Measurements from ENCODE around the gene ANKRD53. TPM values are rescaled to one million over a fixed set of nuclear protein-coding genes. Genes with fewer than 3 reads are reported as not detected.

ANKRD53 gene
- total and polyA plus RNA-seq, 10 donors: 0.22 to 1.7 (median 0.80) TPM; not detected in 2

- H3K4me3 ChIP-seq: no peak overlapping the region
- TF ChIP-seq POLR2A (IDR thresholded peaks at IDR 0.05) (no peak), POLR2AphosphoS5 (IDR thresholded peaks at IDR 0.05) (no peak), CTCF (IDR thresholded peaks at IDR 0.05 in 8 of 11, conservative IDR thresholded peaks at IDR 0.05 in 3 of 11) (no peak)
- WGBS, 5 donors: 72 to 80% (median 75%) methylated on average over 1 of the region's 1 CpG
- H3K27ac ChIP-seq: no peak overlapping the region
- no peaks in the 10 kb centered on the region for H3K36me3 ChIP-seq
- H3K4me1 ChIP-seq: no peaks in the 10 kb centered on the region
- intact Hi-C loops (cut with DNase I; ENCODE audit: low total_unique reads): no loop called here
- no peak for DNase-seq
- H3K27me3 ChIP-seq (replicated peaks in 1 of 7): peaks cover 0 to 60% (median 4%) of the 10 kb centered on the region in 7 donors
- H3K9me3 ChIP-seq: no peaks in the 10 kb centered on the region
Observed at GRCh38 chr2:70934981-70935380, 43.4 kb upstream of the ANKRD53 start.

GRCh38 chr2:70935468-70936164 lies 42.8 kb upstream of the ANKRD53 start, which contains the start of gene ATP6V1B1:
TSS of gene ATP6V1B1 (plus strand) at chr2:70935900. CDS start at chr2:70935955, 55 bp downstream.
- TF ChIP-seq POLR2A (IDR thresholded peaks at IDR 0.05) (no peak), CTCF (IDR thresholded peaks at IDR 0.05 in 8 of 11, conservative IDR thresholded peaks at IDR 0.05 in 3 of 11) (no peak), POLR2AphosphoS5 (IDR thresholded peaks at IDR 0.05) (no peak)
- H3K27ac ChIP-seq: no peak within 1 kb of the TSS
- DNase-seq: no peak
- no peaks in the 10 kb centered on the region for H3K36me3 ChIP-seq
- no peaks in the 10 kb centered on the region for H3K4me1 ChIP-seq
- 50 to 77% (median 68%) methylated on average over 5 to 14 of the region's 14 CpGs for WGBS, 5 donors
- intact Hi-C loops (cut with DNase I; ENCODE audit: low total_unique reads): no loop called here
- peaks cover 0 to 66% (median 4%) of the 10 kb centered on the region in 7 donors for H3K27me3 ChIP-seq (replicated peaks in 1 of 7)
- no peaks in the 10 kb centered on the region for H3K9me3 ChIP-seq
- no peak within 1 kb of the TSS for H3K4me3 ChIP-seq

GRCh38 chr2:70936165-70936978 lies 42.1 kb upstream of the ANKRD53 start:
- Histone ChIP-seq H3K27ac (no peak overlapping the region), H3K27me3 (replicated peaks in 1 of 7) (peaks cover 0 to 71% (median 4%) of the 10 kb centered on the region in 7 donors), H3K4me3 (no peak overlapping the region), H3K36me3 (no peaks in the 10 kb centered on the region), H3K4me1 (no peaks in the 10 kb centered on the region), H3K9me3 (no peaks in the 10 kb centered on the region)
- intact Hi-C loops (cut with DNase I; ENCODE audit: low total_unique reads): no loop called here
- TF ChIP-seq POLR2AphosphoS5 (IDR thresholded peaks at IDR 0.05) (no peak), CTCF (IDR thresholded peaks at IDR 0.05 in 8 of 11, conservative IDR thresholded peaks at IDR 0.05 in 3 of 11) (no peak), POLR2A (IDR thresholded peaks at IDR 0.05) (no peak)
- 78 to 86% (median 83%) methylated on average over 8 to 10 of the region's 10 CpGs for WGBS, 5 donors
- DNase-seq: no peak
